GM12878 (cell line): ENCODE results near the gene SPIRE1. TPM values are rescaled to one million over a fixed set of nuclear protein-coding genes. Genes with fewer than 3 reads are reported as not detected.

Experiments used
- ATAC-seq: fragments of 200-7000 bp; cut with Tn5 transposase; 3 replicates; pipeline ENCODE4 v1.9.1; 2020; ENCODE audit warnings: mild to moderate bottlenecking, moderate library complexity
- BruUV-seq: library from RNA; stranded (reverse); fragments of 400-500 nt; replicated peaks from 2 replicates; lab custom pipeline; 2021; lab: Mats Ljungman, UMichigan
- CTCF ChIA-PET: fragments of 300-600 bp; sonication (Branson Sonifier 250); formaldehyde crosslinking; extraction: SDS; loops from one replicate; lab custom pipeline; 2021; ENCODE audit warnings: inconsistent platforms; lab: Yijun Ruan, JAX
- POLR2A ChIA-PET: fragments of 350-600 bp; formaldehyde crosslinking; extraction: SDS; loops from one replicate; lab custom pipeline; 2021; ENCODE audit warnings: inconsistent platforms; lab: Charles Lee
- RAD21 ChIA-PET: fragments of 300-600 bp; sonication (Branson Sonifier 250); formaldehyde crosslinking; loops from one replicate; lab custom pipeline; 2023; ENCODE audit warnings: antibody characterized with exemption; ENCODE audit not compliant: unreplicated experiment; lab: Charles Lee
- SMC1A ChIA-PET: fragments of 300-600 bp; sonication (Branson Sonifier 250); formaldehyde crosslinking; loops from one replicate; lab custom pipeline; 2023; ENCODE audit not compliant: unreplicated experiment, uncharacterized antibody; lab: Charles Lee
- DNase-seq: peaks from one replicate; pipeline ENCODE4 v3.0.0-alpha.2; 2011; ENCODE audit warnings: low read depth, low spot score
- FAIRE-seq: peaks from 3 replicates; lab custom pipeline; 2011; peaks lifted over from hg19 to GRCh38; lab: Jason Lieb, UNC
- H2AFZ ChIP-seq: 2 replicates; pipeline ENCODE4 v1.6.0; 2011; ENCODE audit warnings: low read depth, low read length, control low read depth; ENCODE audit not compliant: control insufficient read depth
- H3K27ac ChIP-seq: 2 replicates; pipeline ENCODE4 v1.5.1; 2011; ENCODE audit warnings: control low read depth; ENCODE audit not compliant: control insufficient read depth, insufficient read depth
- H3K27me3 ChIP-seq, 2 experiments: replicated peaks in 1 of 2; 2 replicates each; pipeline versions ENCODE4 v1.6.0 to v1.6.1; 2011; ENCODE audit warnings: low read length in 1 of 2; ENCODE audit not compliant: control insufficient read depth in 2 of 2, insufficient read depth in 2 of 2
- H3K36me3 ChIP-seq, 2 experiments: 2 replicates each; pipeline ENCODE4 v1.5.1; 2011; ENCODE audit warnings: low read length in 1 of 2; ENCODE audit not compliant: control insufficient read depth in 2 of 2, insufficient read depth in 2 of 2
- H3K4me1 ChIP-seq: 2 replicates; pipeline ENCODE4 v1.6.1; 2011; ENCODE audit warnings: mild to moderate bottlenecking, low read length, moderate library complexity, mixed read lengths; ENCODE audit not compliant: control insufficient read depth, insufficient read depth
- H3K4me2 ChIP-seq: 2 replicates; pipeline ENCODE4 v1.6.0; 2011; ENCODE audit warnings: control low read depth; ENCODE audit not compliant: control insufficient read depth, insufficient read depth
- H3K4me3 ChIP-seq: fragments of 200-600 bp; sonication (generic); 2 replicates; pipeline ENCODE4 v1.5.1; 2016
- H3K79me2 ChIP-seq: 2 replicates; pipeline ENCODE4 v1.6.0; 2011; ENCODE audit warnings: low read length; ENCODE audit not compliant: control insufficient read depth, insufficient read depth
- H3K9ac ChIP-seq: 2 replicates; pipeline ENCODE4 v1.8.0; 2011; ENCODE audit warnings: low read length, control low read depth, mixed read lengths; ENCODE audit not compliant: control insufficient read depth, insufficient read depth
- H3K9me3 ChIP-seq: replicated peaks from 3 replicates; pipeline ENCODE4 v1.5.1; 2011; ENCODE audit warnings: mild to moderate bottlenecking, low read length; ENCODE audit not compliant: control insufficient read depth, insufficient read depth
- H4K20me1 ChIP-seq: 2 replicates; pipeline ENCODE4 v1.6.0; 2011; ENCODE audit not compliant: control insufficient read depth, insufficient read depth
- BACH1 ChIP-seq: fragments of 450-650 bp; IDR thresholded peaks from 2 replicates; pipeline ENCODE4 v1.6.1; 2017; ENCODE audit warnings: mild to moderate bottlenecking, borderline replicate concordance
- KAT2A ChIP-seq: conservative IDR thresholded peaks from 2 replicates; pipeline ENCODE4 v1.6.1; 2011; ENCODE audit warnings: low read depth, low read length; ENCODE audit not compliant: control insufficient read depth
- MEF2B ChIP-seq: fragments of 450-650 bp; IDR thresholded peaks from 2 replicates; pipeline ENCODE4 v1.6.1; 2018; ENCODE audit warnings: mild to moderate bottlenecking, moderate library complexity; ENCODE audit not compliant: partially characterized antibody, poor library complexity, severe bottlenecking
- SUPT20H ChIP-seq: IDR thresholded peaks from 2 replicates; pipeline ENCODE4 v1.6.1; 2011; ENCODE audit warnings: low read depth, mild to moderate bottlenecking, low read length, moderate library complexity, borderline replicate concordance; ENCODE audit not compliant: control insufficient read depth
- YBX1 ChIP-seq: fragments of 450-650 bp; IDR thresholded peaks from 2 replicates; pipeline ENCODE4 v1.6.1; 2016; ENCODE audit warnings: antibody characterized with exemption
- WGBS: methylation state at CpG from one replicate; pipeline ENCODE4 v1.1.6; 2016; ENCODE audit warnings: low lambda C conversion rate; ENCODE audit not compliant: insufficient replicate concordance, insufficient coverage; ENCODE audit errors: missing lambda C conversion rate; 5-methylcytosine and 5-hydroxymethylcytosine counted together
- in situ Hi-C: fragments of 300-500 bp; cut with MboI; formaldehyde crosslinking; loops from 9 replicates; pipeline ENCODE4 v1.14.3; 2018; ENCODE audit warnings: mixed read lengths
- intact Hi-C: fragments of 100-400 bp; cut with micrococcal nuclease; formaldehyde crosslinking; loops from one replicate; pipeline ENCODE4 v1.14.2; 2022; ENCODE audit not compliant: unreplicated experiment
- polyA plus RNA-seq, 11 experiments: library from polyadenylated mRNA; depleted of rRNA in 4 of 11; unstranded in 6 of 11; stranded (reverse) in 5 of 11; fragments of >200 nt; fragmentation: Nextera tagmentation in 4 of 11; fragmentation: Illumina TruSeq in 1 of 11; extraction: Ambion mirVana in 4 of 11; extraction: Trizol in 1 of 11; gene quantifications; 1 replicate in 1 of 11; 2 replicates in 10 of 11; pipeline versions ENCODE4 v1.2.1 to v1.2.3, GENCODE V29; 2011 to 2016; ENCODE audit warnings: inconsistent platforms in 2 of 11, missing spikeins in 2 of 11, low read depth in 1 of 11
- total RNA-seq, 4 experiments: library from RNA; depleted of rRNA in 3 of 4; stranded (reverse); fragments of >200 nt in 3 of 4; fragmentation: Illumina TruSeq in 1 of 4; extraction: Trizol in 1 of 4; gene quantifications; 2 replicates each; pipeline versions ENCODE4 v1.2.1 to v1.2.3, GENCODE V29; 2013 to 2021
- TF ChIP-seq, protein P1 (sequence below): IDR thresholded peaks from 2 replicates; pipeline ENCODE4 v1.6.1; 2012; ENCODE audit warnings: low read depth, low read length, improper control_type of control experiment
- TF ChIP-seq, protein P2 (sequence below): IDR thresholded peaks from 2 replicates; pipeline ENCODE4 v1.6.1; 2012; ENCODE audit warnings: low read depth, low read length, improper control_type of control experiment
- TF ChIP-seq, protein P3 (sequence below): fragments of 450-650 bp; IDR thresholded peaks from 2 replicates; pipeline ENCODE4 v1.6.1; 2017; ENCODE audit warnings: mild to moderate bottlenecking, moderate library complexity
- TF ChIP-seq, protein P4 (sequence below): fragments of 450-650 bp; IDR thresholded peaks from 2 replicates; pipeline ENCODE4 v1.6.1; 2017; ENCODE audit warnings: borderline replicate concordance

The SPIRE1 gene
- total and polyA plus RNA-seq, 10 of the 15 experiments (the other 5 are each of a cell fraction or from before 2014, with no cell fraction given), result 0.18 to 9.2 (median 4.3) TPM

DNA sequence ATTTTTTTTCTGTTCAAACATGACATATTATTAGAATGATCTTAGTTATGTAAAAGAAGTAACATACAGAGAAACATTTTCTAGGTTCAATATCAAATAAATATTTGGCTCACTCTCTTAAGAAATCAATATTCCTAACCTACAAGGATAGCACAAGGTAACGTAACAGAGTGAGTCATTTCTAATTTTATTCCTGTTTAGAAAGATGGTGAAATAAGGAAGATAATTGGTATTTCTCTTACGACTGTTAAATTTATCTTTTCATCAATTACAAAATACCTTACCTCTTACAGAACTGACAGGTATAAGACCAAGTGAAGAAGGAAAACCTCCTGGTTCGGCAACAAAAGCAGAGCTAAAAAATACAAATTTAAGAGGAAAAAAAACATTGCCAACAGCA lies 205.1 kb downstream of the SPIRE1 start:
- TF ChIP-seq YBX1, result no peak
- TF ChIP-seq MEF2B, result no peak
- TF ChIP-seq KAT2A, result no peak
- TF ChIP-seq, protein P1, sequence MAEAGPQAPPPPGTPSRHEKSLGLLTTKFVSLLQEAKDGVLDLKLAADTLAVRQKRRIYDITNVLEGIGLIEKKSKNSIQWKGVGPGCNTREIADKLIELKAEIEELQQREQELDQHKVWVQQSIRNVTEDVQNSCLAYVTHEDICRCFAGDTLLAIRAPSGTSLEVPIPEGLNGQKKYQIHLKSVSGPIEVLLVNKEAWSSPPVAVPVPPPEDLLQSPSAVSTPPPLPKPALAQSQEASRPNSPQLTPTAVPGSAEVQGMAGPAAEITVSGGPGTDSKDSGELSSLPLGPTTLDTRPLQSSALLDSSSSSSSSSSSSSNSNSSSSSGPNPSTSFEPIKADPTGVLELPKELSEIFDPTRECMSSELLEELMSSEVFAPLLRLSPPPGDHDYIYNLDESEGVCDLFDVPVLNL, result no peak
- TF ChIP-seq, protein P2, sequence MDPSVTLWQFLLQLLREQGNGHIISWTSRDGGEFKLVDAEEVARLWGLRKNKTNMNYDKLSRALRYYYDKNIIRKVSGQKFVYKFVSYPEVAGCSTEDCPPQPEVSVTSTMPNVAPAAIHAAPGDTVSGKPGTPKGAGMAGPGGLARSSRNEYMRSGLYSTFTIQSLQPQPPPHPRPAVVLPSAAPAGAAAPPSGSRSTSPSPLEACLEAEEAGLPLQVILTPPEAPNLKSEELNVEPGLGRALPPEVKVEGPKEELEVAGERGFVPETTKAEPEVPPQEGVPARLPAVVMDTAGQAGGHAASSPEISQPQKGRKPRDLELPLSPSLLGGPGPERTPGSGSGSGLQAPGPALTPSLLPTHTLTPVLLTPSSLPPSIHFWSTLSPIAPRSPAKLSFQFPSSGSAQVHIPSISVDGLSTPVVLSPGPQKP, result no peak
- no peak for TF ChIP-seq SUPT20H
- TF ChIP-seq BACH1, result no peak
- TF ChIP-seq, protein P3, sequence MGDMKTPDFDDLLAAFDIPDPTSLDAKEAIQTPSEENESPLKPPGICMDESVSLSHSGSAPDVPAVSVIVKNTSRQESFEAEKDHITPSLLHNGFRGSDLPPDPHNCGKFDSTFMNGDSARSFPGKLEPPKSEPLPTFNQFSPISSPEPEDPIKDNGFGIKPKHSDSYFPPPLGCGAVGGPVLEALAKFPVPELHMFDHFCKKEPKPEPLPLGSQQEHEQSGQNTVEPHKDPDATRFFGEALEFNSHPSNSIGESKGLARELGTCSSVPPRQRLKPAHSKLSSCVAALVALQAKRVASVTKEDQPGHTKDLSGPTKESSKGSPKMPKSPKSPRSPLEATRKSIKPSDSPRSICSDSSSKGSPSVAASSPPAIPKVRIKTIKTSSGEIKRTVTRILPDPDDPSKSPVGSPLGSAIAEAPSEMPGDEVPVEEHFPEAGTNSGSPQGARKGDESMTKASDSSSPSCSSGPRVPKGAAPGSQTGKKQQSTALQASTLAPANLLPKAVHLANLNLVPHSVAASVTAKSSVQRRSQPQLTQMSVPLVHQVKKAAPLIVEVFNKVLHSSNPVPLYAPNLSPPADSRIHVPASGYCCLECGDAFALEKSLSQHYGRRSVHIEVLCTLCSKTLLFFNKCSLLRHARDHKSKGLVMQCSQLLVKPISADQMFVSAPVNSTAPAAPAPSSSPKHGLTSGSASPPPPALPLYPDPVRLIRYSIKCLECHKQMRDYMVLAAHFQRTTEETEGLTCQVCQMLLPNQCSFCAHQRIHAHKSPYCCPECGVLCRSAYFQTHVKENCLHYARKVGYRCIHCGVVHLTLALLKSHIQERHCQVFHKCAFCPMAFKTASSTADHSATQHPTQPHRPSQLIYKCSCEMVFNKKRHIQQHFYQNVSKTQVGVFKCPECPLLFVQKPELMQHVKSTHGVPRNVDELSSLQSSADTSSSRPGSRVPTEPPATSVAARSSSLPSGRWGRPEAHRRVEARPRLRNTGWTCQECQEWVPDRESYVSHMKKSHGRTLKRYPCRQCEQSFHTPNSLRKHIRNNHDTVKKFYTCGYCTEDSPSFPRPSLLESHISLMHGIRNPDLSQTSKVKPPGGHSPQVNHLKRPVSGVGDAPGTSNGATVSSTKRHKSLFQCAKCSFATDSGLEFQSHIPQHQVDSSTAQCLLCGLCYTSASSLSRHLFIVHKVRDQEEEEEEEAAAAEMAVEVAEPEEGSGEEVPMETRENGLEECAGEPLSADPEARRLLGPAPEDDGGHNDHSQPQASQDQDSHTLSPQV, result no peak
- TF ChIP-seq, protein P4, sequence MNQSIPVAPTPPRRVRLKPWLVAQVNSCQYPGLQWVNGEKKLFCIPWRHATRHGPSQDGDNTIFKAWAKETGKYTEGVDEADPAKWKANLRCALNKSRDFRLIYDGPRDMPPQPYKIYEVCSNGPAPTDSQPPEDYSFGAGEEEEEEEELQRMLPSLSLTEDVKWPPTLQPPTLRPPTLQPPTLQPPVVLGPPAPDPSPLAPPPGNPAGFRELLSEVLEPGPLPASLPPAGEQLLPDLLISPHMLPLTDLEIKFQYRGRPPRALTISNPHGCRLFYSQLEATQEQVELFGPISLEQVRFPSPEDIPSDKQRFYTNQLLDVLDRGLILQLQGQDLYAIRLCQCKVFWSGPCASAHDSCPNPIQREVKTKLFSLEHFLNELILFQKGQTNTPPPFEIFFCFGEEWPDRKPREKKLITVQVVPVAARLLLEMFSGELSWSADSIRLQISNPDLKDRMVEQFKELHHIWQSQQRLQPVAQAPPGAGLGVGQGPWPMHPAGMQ, result no peak
- TF ChIP-seq, all 136 proteins: peak for 0
- WGBS, result 92% methylated on average over 3 of the region's 3 CpGs
- H3K4me1 ChIP-seq, result no peaks in the 10 kb centered on the region
- no peaks in the 10 kb centered on the region for H3K79me2 ChIP-seq
- H3K9ac ChIP-seq, result no peak overlapping the region
- H3K27me3 ChIP-seq, result no peaks in the 10 kb centered on the region; a peak in 1 of 4 replicates
- POLR2A ChIA-PET, result no interaction called here
- H3K27ac ChIP-seq, result no peak overlapping the region
- no peak for FAIRE-seq
- no peaks in the 10 kb centered on the region for H4K20me1 ChIP-seq
- ATAC-seq, result no peak
- no peak overlapping the region for H2AFZ ChIP-seq
- H3K9me3 ChIP-seq, result no peaks in the 10 kb centered on the region
- intact Hi-C loops (no loop called here), in situ Hi-C loops (no loop called here)
- H3K36me3 ChIP-seq, result no peaks in the 10 kb centered on the region
- CTCF ChIA-PET, result interaction anchor here (0.7 kb wide), 1 partner anchor 42 kb away, joined by 3 read pairs; no protein-coding TSS in a partner anchor
- BruUV-seq, result no TSS peak
- H3K4me2 ChIP-seq, result no peak overlapping the region
- SMC1A ChIA-PET, result no interaction called here
- no peak for DNase-seq
- RAD21 ChIA-PET, result no interaction called here
- H3K4me3 ChIP-seq, result no peak overlapping the region
